Right lung (tissue), 5 donors: ENCODE measurements around the gene PLCD3. TPM values are rescaled to one million over a fixed set of nuclear protein-coding genes. Genes with fewer than 3 reads are reported as not detected.

Experiments used
- DNase-seq, 2 donors: peaks; one replicate each; pipeline ENCODE4 v3.0.0-alpha.2; 2013
- polyA plus RNA-seq, 5 donors: library from polyadenylated mRNA; unstranded; fragments of 120-200 nt; gene quantifications; one replicate each; pipeline versions ENCODE4 v1.2.1 to v1.2.3, GENCODE V29; 2013; ENCODE audit warnings: inconsistent platforms in 1 of 5, low replicate concordance in 1 of 5; ENCODE audit not compliant: insufficient read length in 5 of 5, insufficient read depth in 1 of 5

PLCD3 gene
- polyA plus RNA-seq, 5 donors: 12.0 to 26.9 (median 13.4) TPM

DNA sequence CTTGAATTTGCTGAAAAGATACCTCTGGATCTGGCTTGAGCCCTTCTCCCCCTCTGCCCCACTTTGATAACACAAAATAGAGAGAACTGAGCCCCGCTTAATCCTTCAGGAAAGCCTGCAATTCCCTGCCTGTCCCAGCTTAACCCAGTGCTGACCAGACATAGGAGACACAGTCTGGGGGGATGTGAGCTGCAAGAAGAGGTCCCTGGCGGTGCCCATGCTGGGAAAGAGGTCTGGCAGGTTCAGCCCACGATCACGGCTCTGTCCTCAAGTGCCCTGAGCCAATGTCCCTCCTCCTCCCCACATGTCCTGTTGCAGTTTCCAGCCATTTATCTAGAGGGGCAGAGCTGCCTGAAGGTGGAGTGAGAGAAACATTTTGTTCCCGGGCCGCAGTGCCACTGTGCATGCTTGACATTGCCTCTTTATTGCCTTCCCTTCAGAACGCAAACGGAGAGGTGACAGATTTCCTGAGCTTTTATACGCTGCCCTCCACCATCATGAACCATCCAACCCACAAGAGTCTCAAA, 29.0 kb downstream of the PLCD3 start:
- no peak for DNase-seq

- DNase-seq: no peak
These were observed 29.5 kb downstream of the PLCD3 start for GRCh38 chr17:45102856-45103255.

GRCh38 chr17:45101883-45102811, 30.2 kb downstream of the PLCD3 start:
- no peak for DNase-seq

- no peak for DNase-seq
These were observed 30.8 kb downstream of the PLCD3 start for GRCh38 chr17:45101546-45101882.

- peak; percentile 55 to 66 for DNase-seq
These were observed 33.3 kb downstream of the PLCD3 start for GRCh38 chr17:45098869-45099616.

GRCh38 chr17:45098081-45098868, 34.0 kb downstream of the PLCD3 start:
- no peak for DNase-seq

DNA sequence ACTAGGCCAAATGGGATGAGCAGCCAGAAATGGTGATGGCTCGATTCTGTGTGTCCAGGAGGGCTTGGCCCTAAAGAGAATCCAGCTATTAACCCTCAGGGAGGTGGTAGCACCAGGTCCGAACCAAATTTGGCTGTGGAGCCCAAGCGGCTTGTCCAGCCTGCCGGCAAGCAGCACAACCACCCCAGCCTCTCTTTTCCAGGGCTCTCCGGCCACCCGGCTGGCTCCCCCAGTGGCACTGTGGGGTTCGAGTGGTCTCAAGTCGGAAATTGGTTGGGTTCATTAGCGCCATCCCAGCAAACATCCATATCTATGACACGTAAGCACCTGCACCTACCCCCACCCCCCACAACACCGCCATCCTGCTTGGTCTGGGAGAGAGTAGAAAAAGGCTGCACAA, 35.4 kb downstream of the PLCD3 start:
- DNase-seq: no peak

DNA sequence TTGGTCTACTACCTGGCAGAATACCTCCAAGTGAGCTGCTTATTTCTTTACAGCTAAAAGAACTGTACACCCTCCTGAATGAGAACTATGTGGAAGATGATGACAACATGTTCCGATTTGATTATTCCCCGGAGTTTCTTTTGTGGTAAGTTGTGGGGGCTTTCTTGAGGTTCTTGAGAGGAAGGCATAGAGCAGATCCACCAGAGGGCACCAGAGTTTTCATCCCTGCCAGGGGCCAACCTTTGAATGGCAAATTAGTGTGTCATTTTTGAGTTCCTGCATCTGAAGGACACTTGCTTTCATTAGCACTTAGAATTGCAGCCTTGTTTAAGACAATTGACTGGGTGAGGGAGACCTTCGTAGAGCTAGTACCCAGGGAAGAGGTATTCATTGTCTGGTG, 36.2 kb downstream of the PLCD3 start:
- DNase-seq: no peak

DNA sequence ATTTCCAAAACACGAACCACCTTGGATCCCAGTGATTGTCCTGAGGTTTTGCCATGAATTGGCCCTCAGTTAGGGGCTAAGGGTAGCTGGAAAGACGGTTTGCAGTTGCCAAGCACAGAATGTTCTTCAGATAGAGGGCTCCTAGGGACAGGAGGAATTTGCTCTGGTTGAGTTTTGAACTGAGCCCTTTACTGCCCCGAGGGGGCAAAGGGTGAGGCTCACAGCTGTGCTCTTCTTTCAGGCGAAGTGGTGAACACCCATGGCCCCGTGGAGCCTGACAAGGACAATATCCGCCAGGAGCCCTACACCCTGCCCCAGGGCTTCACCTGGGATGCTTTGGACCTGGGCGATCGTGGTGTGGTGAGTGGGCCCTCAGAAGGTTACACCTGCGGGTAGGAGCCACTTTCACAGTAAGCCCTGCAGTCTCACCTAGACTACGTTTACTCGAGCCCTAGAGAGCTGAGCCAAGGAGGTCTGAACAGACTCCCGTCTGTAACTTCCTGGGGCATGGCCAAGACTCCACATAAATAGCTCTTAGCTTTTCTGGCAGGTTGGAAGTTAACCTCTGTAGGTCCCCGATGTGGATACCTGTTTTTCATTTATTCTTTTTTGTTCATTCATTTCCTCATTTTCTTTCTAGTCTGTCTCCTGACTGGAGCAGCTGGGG, 38.7 kb downstream of the PLCD3 start:
- DNase-seq: no peak

DNA sequence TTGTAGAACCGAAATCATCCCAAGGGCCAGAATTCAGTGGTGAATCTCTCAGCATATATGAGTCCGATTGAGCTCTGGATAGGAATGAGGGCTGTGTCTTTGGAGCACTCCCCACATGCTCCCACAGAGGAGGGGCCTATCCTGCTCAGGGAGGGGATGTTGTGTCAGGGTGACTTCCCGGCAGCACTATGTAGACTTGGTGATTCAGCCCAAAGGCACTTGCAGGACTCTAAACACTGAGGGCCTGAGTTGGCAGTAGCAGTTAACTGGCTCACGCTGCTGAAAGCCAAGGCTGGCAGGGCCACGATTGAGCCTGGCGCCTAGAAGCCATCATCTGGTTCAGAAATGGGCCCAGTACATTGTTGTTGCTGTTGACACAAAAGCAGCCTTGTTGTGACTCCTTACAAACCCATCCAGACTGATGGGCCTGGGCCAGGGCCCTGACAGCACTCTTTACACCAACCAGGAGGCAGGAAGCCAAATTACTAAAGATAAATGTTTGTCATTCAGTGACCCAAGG, 39.3 kb downstream of the PLCD3 start:
- DNase-seq: no peak

DNA sequence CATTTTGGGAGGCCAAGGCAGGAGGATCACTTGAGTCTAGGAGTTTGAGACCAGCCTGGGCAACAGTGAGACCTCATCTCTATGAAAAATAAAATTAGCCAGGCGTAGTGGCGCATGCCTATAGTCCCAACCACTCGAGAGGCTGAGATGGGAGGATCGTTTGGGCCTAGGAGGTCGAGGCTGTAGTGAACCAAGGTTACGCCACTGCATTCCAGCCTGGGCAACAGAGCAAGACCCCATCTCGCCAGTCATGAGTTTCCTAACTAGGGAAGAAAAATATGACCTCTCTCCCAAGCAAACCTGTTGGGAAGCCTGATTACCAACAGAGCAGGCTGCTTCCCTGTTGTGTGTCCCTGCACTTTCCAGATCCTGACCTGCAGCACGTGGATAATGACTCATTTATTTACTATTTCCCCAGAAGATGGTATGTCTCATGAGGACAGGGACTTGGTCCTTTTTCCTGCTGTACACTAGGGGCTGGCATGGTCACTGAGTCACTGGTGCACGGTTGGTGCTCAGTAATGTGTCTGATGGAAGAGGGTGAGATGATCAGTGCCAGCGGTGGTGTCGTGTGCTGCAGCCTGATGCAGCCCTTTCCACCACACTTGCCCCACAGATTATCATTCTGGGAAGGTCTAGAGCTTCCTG, 40.4 kb downstream of the PLCD3 start:
- DNase-seq: no peak

GRCh38 chr17:45090711-45091110, 41.6 kb downstream of the PLCD3 start:
- no peak for DNase-seq

GRCh38 chr17:45088741-45089140, 43.6 kb downstream of the PLCD3 start:
- DNase-seq: no peak

GRCh38 chr17:45087978-45088377, 44.3 kb downstream of the PLCD3 start:
- no peak for DNase-seq

DNA sequence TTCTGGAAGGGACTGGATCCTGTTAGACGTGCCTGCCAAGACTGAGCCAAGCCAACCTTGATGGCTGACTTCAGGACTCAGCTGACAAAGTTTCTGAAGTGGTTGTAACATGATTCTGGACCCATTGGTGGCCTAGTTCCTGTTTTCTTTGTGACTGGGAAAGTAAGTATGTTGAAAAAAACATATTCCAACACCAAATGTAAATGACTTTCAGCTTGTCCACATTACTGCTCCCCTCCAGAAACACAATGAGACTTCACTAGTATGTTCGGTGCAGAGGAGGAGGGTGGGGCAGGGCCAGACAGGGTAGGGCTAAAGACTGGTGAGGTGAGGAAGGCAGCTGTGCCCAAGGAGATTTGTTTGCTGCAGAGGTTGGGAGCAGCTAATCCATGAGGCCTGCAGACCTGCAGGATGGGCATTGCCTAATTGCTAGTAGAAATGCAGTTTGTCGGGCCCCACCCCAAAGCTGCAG, 44.8 kb downstream of the PLCD3 start:
- no peak for DNase-seq

GRCh38 chr17:45086865-45087503, 45.3 kb downstream of the PLCD3 start:
- no peak for DNase-seq

DNA sequence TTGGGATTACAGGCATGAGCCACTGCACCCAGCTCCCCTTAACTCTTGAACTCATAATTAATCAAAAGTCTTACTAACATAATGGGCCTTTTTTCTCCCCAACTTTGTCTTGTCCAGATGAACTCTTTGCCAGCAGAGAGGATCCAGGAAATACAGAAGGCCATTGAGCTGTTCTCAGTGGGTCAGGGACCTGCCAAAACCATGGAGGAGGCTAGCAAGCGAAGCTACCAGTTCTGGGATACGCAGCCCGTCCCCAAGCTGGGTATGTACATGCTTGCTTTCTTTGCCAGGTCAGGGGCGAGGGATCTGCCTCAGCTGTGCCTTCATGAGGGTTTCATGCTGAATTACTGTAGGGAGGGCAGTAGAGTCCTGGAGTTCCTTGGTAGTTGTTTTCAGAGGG, 45.9 kb downstream of the PLCD3 start:
- no peak for DNase-seq

- DNase-seq: no peak
These were observed 51.1 kb downstream of the PLCD3 start for GRCh38 chr17:45081047-45081703.

GRCh38 chr17:45077643-45078042, 54.7 kb downstream of the PLCD3 start:
- DNase-seq: no peak
